ENCODE measurements around the gene PC.

DNA sequence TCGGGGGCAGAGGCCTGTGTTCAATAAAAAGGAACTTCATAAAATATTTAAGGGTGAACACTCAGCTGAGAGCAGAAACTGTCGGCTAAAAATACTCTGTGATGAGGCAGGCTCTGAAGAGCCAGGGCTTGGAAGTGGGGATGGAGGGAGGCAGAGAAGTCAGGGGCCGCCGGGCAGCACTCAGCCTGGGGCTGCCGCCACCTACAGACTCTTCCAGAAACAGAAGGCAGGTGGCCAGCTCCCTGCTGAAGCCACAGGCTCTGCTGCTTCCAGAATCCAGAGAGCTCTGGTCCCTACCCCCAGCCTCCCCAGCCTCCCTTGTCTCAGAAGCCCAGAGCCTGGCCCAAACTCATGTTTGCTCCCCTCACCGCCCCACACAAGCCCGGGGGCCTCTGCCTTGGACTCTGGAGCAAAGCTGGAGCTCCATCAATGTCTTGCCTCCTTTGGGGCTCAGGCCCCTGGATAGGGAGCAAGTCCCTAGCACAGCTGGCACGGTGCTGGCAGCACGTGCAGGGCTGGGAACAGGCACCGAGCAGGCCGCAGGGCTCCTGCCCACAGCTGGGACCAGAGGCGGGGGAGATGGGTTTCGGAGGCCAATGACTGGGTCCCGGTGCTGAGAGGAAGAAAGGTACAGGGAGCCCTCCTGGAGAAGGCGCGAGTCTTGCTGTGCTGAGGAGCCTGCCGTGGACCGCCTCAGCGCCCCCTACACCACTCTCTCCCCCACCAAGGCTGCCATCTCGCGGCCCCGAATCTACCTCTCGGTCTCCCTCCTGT lies 93.1 kb downstream of the PC start:
- TF ChIP-seq CTCF (IDR thresholded peaks at IDR 0.05) = no peak
- TF ChIP-seq CHD2 (IDR thresholded peaks at IDR 0.05; ENCODE audit: low read length, partially characterized antibody) = no peak
- TF ChIP-seq POLR2AphosphoS5 (IDR thresholded peaks at IDR 0.05; ENCODE audit: low read depth, low read length) = no peak
- no peak for TF ChIP-seq SIN3A (IDR thresholded peaks at IDR 0.05; ENCODE audit: borderline replicate concordance, low read depth, low read length)
- TF ChIP-seq, protein P1, sequence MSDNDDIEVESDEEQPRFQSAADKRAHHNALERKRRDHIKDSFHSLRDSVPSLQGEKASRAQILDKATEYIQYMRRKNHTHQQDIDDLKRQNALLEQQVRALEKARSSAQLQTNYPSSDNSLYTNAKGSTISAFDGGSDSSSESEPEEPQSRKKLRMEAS (IDR thresholded peaks at IDR 0.05; ENCODE audit: low read depth) = no peak
- no peak for TF ChIP-seq EZH2phosphoT487 (IDR thresholded peaks at IDR 0.05; ENCODE audit: borderline replicate concordance, low read depth)
- no peak for TF ChIP-seq NFIC (IDR thresholded peaks at IDR 0.05; ENCODE audit: borderline replicate concordance)
- no peak for TF ChIP-seq NRF1 (IDR thresholded peaks at IDR 0.05; ENCODE audit: low read depth, low read length)
- no peak for TF ChIP-seq FOXJ3 (CRISPR knock-in tag; IDR thresholded peaks at IDR 0.05)

Measured in SK-N-SH (cell line).